GM23248 (cell line): ENCODE measurements around the gene AMBRA1. TPM values are rescaled to one million over a fixed set of nuclear protein-coding genes. Genes with fewer than 3 reads are reported as not detected.

ENCODE experiments used
- DNase-seq: peaks from one replicate; pipeline ENCODE4 v3.0.0-alpha.2; 2015
- H2AFZ ChIP-seq: fragments of 200-600 bp; sonication (generic); 2 replicates; pipeline ENCODE4 v1.6.1; 2016; ENCODE audit warnings: antibody characterized with exemption
- H3F3A ChIP-seq: fragments of 200-600 bp; sonication (generic); 2 replicates; pipeline ENCODE4 v1.6.1; 2016; ENCODE audit warnings: mild to moderate bottlenecking, antibody characterized with exemption, mixed run types; ENCODE audit not compliant: insufficient read depth
- H3K27ac ChIP-seq: fragments of 200-600 bp; sonication (generic); 2 replicates; pipeline ENCODE4 v1.5.1; 2016; ENCODE audit warnings: mild to moderate bottlenecking
- H3K27me3 ChIP-seq: fragments of 200-600 bp; sonication (generic); replicated peaks from 2 replicates; pipeline ENCODE4 v1.6.1; 2016; ENCODE audit warnings: mild to moderate bottlenecking; ENCODE audit not compliant: insufficient read depth
- H3K36me3 ChIP-seq: fragments of 200-600 bp; sonication (generic); 2 replicates; pipeline ENCODE4 v1.6.1; 2016; ENCODE audit warnings: low read depth, mild to moderate bottlenecking
- H3K4me1 ChIP-seq: fragments of 200-600 bp; sonication (generic); 2 replicates; pipeline ENCODE4 v1.6.1; 2016; ENCODE audit warnings: mild to moderate bottlenecking; ENCODE audit not compliant: insufficient read depth
- H3K4me2 ChIP-seq: fragments of 200-600 bp; sonication (generic); one replicate; pipeline ENCODE4 v1.6.1; 2016; ENCODE audit warnings: mild to moderate bottlenecking; ENCODE audit not compliant: unreplicated experiment
- H3K4me3 ChIP-seq: fragments of 200-600 bp; sonication (generic); 2 replicates; pipeline ENCODE4 v1.5.1; 2016; ENCODE audit warnings: mild to moderate bottlenecking
- H3K79me2 ChIP-seq: fragments of 200-600 bp; sonication (generic); 2 replicates; pipeline ENCODE4 v1.6.1; 2016; ENCODE audit warnings: mild to moderate bottlenecking; ENCODE audit not compliant: insufficient read depth
- H3K9ac ChIP-seq: fragments of 200-600 bp; sonication (generic); 2 replicates; pipeline ENCODE4 v1.6.1; 2016; ENCODE audit warnings: mild to moderate bottlenecking
- H3K9me2 ChIP-seq: fragments of 200-600 bp; sonication (generic); 2 replicates; pipeline ENCODE4 v1.6.1; 2016; ENCODE audit warnings: mixed run types, mild to moderate bottlenecking, moderate library complexity; ENCODE audit not compliant: insufficient read depth
- H3K9me3 ChIP-seq: fragments of 200-600 bp; sonication (generic); one replicate; pipeline ENCODE4 v1.6.1; 2017; ENCODE audit warnings: low read depth
- H4K20me1 ChIP-seq: fragments of 200-600 bp; sonication (generic); 2 replicates; pipeline ENCODE4 v1.6.0; 2016; ENCODE audit not compliant: insufficient read depth
- EZH2 ChIP-seq: fragments of 200-600 bp; sonication (generic); IDR thresholded peaks from 2 replicates; pipeline ENCODE4 v1.6.1; 2018; ENCODE audit warnings: antibody characterized with exemption, mild to moderate bottlenecking; ENCODE audit not compliant: insufficient read depth, poor library complexity, severe bottlenecking
- EZH2phosphoT487 ChIP-seq: fragments of 200-600 bp; sonication (generic); IDR thresholded peaks from 2 replicates; pipeline ENCODE4 v1.6.1; 2018; ENCODE audit warnings: antibody characterized with exemption, moderate library complexity, mild to moderate bottlenecking, low read depth; ENCODE audit not compliant: insufficient read depth
- WGBS, 2 experiments: methylation state at CpG; one replicate each; pipeline ENCODE4 v1.1.6; 2015 to 2017; ENCODE audit warnings: low lambda C conversion rate in 2 of 2, low coverage in 1 of 2; ENCODE audit errors: missing lambda C conversion rate in 2 of 2; 5-methylcytosine and 5-hydroxymethylcytosine counted together
- in situ Hi-C: fragments of 300-500 bp; cut with MboI; formaldehyde crosslinking; loops from 2 replicates; pipeline ENCODE4 v1.15.0; 2020
- polyA plus RNA-seq: library from polyadenylated mRNA; unstranded; fragments of >200 nt; fragmentation: Nextera tagmentation; extraction: Ambion mirVana; gene quantifications from 2 replicates; pipeline ENCODE4 v1.2.1, GENCODE V29; 2016
- total RNA-seq: library from RNA; depleted of rRNA; stranded (reverse); fragments of >200 nt; shearing (Covaris generic); gene quantifications from 2 replicates; pipeline ENCODE4 v1.2.3, GENCODE V29; 2014

Gene AMBRA1
- total and polyA plus RNA-seq, 2 experiments from 2014 or later: 5.0 to 46.0 TPM

DNA sequence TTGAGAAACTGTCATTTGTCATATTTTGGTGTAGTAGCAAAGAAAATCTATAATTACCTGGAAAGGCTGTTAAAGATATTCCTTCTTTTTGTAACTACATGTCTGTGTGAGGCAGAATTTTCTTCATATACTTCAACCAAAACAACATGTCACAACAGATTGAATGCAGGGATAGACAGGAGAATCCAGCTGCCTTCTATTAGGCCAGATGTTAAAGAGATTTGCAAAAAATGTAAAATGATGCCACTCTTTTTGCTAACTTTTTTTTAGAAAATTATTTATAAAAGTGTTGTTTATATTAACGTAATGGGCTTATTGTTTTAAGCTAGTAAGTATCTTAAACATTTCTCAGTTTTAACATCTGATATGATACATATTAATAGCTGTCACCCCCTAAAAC is 233.9 kb downstream of the AMBRA1 start:
- 39 to 42% methylated on average over 1 of the region's 1 CpG for WGBS, 2 experiments
- TF ChIP-seq EZH2: no peak
- no peak for TF ChIP-seq EZH2phosphoT487
- Histone ChIP-seq H3K4me1 (peaks cover 40% of the 10 kb centered on the region), H2AFZ (no peak overlapping the region), H3K27me3 (no peaks in the 10 kb centered on the region), H3K4me2 (no peak overlapping the region), H3K9me3 (no peaks in the 10 kb centered on the region), H4K20me1 (no peaks in the 10 kb centered on the region), H3K4me3 (no peak overlapping the region), H3K36me3 (no peaks in the 10 kb centered on the region), H3K9ac (no peak overlapping the region), H3F3A (peaks cover 12% of the 10 kb centered on the region; the same call in 1 of the 2 replicates), H3K27ac (no peak overlapping the region), H3K79me2 (peaks cover 85% of the 10 kb centered on the region), H3K9me2 (no peaks in the 10 kb centered on the region)
- in situ Hi-C loops: no loop called here
- no peak for DNase-seq

DNA sequence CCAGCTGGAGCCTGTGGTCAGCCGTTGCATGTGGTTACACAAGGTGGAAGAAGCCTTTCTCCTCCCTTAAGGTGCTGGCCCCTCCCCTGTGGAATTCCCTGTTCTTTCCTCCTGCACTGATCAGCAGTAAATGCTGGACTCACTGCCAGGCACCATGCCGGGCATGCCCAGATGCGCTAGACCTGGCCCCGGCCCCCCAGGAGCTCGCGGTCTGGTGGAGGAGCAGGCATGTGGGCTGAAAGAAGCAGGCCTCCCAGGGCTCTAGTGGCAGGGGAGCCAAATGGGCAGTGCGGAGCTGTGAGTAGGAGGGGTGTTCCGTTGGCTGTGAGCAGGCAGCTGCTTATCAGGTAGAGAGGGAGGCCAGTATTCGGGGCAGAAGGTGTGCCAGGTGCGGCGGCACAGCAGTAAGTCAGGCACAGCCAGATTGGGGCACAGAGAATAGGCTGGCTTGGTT is 236.3 kb downstream of the AMBRA1 start:
- no peak for DNase-seq
- peaks cover 29% of the 10 kb centered on the region for H3K4me1 ChIP-seq
- H3K9ac ChIP-seq: no peak overlapping the region
- TF ChIP-seq EZH2 (no peak), EZH2phosphoT487 (no peak)
- peaks cover 90% of the 10 kb centered on the region for H3K79me2 ChIP-seq
- WGBS, 2 experiments: 95 to 96% methylated on average over 10 to 11 of the region's 11 CpGs
- no peak overlapping the region for H2AFZ ChIP-seq
- no peak overlapping the region for H3K4me3 ChIP-seq
- H3K4me2 ChIP-seq: no peak overlapping the region
- peaks cover 12% of the 10 kb centered on the region; the same call in 1 of the 2 replicates for H3F3A ChIP-seq
- no peaks in the 10 kb centered on the region; the same call in 1 of the 2 replicates for H4K20me1 ChIP-seq
- H3K27me3 ChIP-seq: no peaks in the 10 kb centered on the region
- H3K27ac ChIP-seq: no peak overlapping the region
- in situ Hi-C loops: no loop called here
- H3K36me3 ChIP-seq: no peaks in the 10 kb centered on the region; the same call in 1 of the 2 replicates
- no peaks in the 10 kb centered on the region for H3K9me3 ChIP-seq
- no peaks in the 10 kb centered on the region for H3K9me2 ChIP-seq

DNA sequence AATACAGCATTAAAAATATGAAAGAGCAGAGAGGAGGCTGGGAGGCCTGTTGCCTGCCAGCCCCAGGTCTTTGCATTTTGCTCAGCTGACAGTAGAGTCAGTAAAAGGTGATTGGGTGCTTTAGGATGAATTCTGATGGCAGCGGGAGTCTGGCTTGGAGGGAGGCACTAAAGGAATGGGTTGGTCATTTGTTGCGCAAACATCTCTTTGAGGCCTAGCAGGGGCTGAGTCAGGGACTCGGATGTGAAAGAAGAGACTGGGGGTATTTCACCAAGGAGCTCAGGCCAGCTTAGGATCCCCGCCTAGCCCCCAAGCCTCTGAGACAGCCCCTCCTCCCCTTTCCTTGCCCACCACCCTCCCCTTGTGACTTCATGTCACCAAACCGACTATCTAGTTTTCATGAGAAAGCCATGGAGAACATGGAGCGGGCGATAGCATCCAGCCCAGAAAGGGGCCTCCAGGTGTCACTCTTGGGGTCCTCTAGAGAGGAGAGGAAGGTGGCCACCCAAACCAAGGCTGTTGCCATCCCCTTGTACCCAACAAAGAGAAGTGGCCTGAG is 236.8 kb downstream of the AMBRA1 start:
- in situ Hi-C loops: no loop called here
- no peak overlapping the region for H3K27ac ChIP-seq
- no peak overlapping the region for H3K4me3 ChIP-seq
- H3K27me3 ChIP-seq: no peaks in the 10 kb centered on the region
- TF ChIP-seq EZH2: no peak
- TF ChIP-seq EZH2phosphoT487: no peak
- H3K9ac ChIP-seq: no peak overlapping the region
- no peaks in the 10 kb centered on the region for H3K9me2 ChIP-seq
- DNase-seq: peak; percentile 85
- H3K9me3 ChIP-seq: no peaks in the 10 kb centered on the region
- H3K4me2 ChIP-seq: peak overlapping the region; percentile 1
- no peaks in the 10 kb centered on the region; the same call in 1 of the 2 replicates for H4K20me1 ChIP-seq
- H2AFZ ChIP-seq: no peak overlapping the region
- no peaks in the 10 kb centered on the region; the same call in 1 of the 2 replicates for H3K36me3 ChIP-seq
- 76 to 77% methylated on average over 6 to 7 of the region's 7 CpGs for WGBS, 2 experiments
- H3K4me1 ChIP-seq: peaks cover 27% of the 10 kb centered on the region
- H3F3A ChIP-seq: peaks cover 12% of the 10 kb centered on the region; the same call in 1 of the 2 replicates
- H3K79me2 ChIP-seq: peaks cover 90% of the 10 kb centered on the region

DNA sequence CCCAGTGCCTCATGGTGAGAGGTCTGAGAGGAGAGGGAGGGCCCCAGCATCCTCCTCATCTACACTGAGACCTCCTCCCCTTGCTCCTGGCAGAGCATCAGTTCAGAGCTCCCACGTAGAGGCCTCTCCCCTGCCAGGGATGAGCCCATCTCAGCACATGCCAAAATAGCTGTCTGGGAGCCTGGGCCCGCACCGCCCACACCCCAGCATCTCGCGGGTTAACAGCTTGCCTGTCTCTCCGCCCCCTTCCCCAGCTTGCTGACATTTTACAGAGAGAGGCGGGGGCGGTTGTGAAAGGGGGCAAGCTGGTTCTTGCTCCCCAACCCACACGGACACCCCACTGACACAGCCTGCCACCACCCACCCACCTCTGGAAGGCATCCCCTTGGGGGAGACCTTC is 240.1 kb downstream of the AMBRA1 start:
- H3K4me2 ChIP-seq: no peak overlapping the region
- in situ Hi-C loops: no loop called here
- no peaks in the 10 kb centered on the region; the same call in 1 of the 2 replicates for H3K36me3 ChIP-seq
- H2AFZ ChIP-seq: no peak overlapping the region
- H3K27me3 ChIP-seq: no peaks in the 10 kb centered on the region
- peaks cover 96% of the 10 kb centered on the region for H3K79me2 ChIP-seq
- H3K27ac ChIP-seq: no peak overlapping the region
- H4K20me1 ChIP-seq: no peaks in the 10 kb centered on the region; the same call in 1 of the 2 replicates
- H3F3A ChIP-seq: no peaks in the 10 kb centered on the region
- 37 to 41% methylated on average over 9 of the region's 9 CpGs for WGBS, 2 experiments
- H3K9me2 ChIP-seq: no peaks in the 10 kb centered on the region
- no peaks in the 10 kb centered on the region for H3K9me3 ChIP-seq
- TF ChIP-seq EZH2 (no peak), EZH2phosphoT487 (no peak)
- DNase-seq: peak; percentile 55
- peak overlapping the region; percentile 33; the same call in 1 of the 2 replicates for H3K9ac ChIP-seq
- H3K4me1 ChIP-seq: peaks cover 15% of the 10 kb centered on the region
- H3K4me3 ChIP-seq: no peak overlapping the region
